Left lung (tissue), 10 donors: ENCODE data around the gene SHISA4. TPM values are rescaled to one million over a fixed set of nuclear protein-coding genes. Genes with fewer than 3 reads are reported as not detected.
A peak's percentile ranks its signal among the peaks of the same experiment; 100 is the strongest.

Experiments used
- ATAC-seq: fragments of 200-7000 bp; cut with Tn5 transposase; one replicate; pipeline ENCODE4 v1.9.1; 2020; ENCODE audit warnings: moderate library complexity
- DNase-seq, 4 donors: peaks; one replicate each; pipeline ENCODE4 v3.0.0-alpha.2; 2013 to 2020
- H3K27ac ChIP-seq, 2 donors: fragments of 200-600 bp; sonication (generic) in 1 of 2; one replicate each; pipeline versions ENCODE4 v1.5.0 to v1.8.0; 2020 to 2021
- H3K27me3 ChIP-seq, 2 donors: fragments of 200-600 bp; sonication (generic) in 1 of 2; one replicate each; pipeline versions ENCODE4 v1.5.0 to v1.8.0; 2020 to 2021
- H3K36me3 ChIP-seq, 2 donors: fragments of 200-600 bp; sonication (generic) in 1 of 2; one replicate each; pipeline versions ENCODE4 v1.5.0 to v1.8.0; 2020 to 2021
- H3K4me1 ChIP-seq, 2 donors: fragments of 200-600 bp; one replicate each; pipeline ENCODE4 v1.8.0; 2021
- H3K4me3 ChIP-seq, 2 donors: fragments of 200-600 bp; sonication (generic) in 1 of 2; one replicate each; pipeline versions ENCODE4 v1.5.0 to v1.8.0; 2020 to 2021; ENCODE audit warnings: mild to moderate bottlenecking in 1 of 2
- H3K9me3 ChIP-seq, 2 donors: fragments of 200-600 bp; sonication (generic) in 1 of 2; one replicate each; pipeline versions ENCODE4 v1.5.0 to v1.8.0; 2020 to 2021
- intact Hi-C, 2 donors: fragments of 100-400 bp; cut with DNase I; formaldehyde crosslinking; loops; one replicate each; pipeline versions ENCODE4 v1.11.2 to v1.14.2; 2022
- polyA plus RNA-seq, 6 donors: library from polyadenylated mRNA; unstranded; fragments of 120-200 nt; gene quantifications; one replicate each; pipeline ENCODE4 v1.2.1, GENCODE V29; 2013; ENCODE audit not compliant: insufficient read length in 6 of 6
- total RNA-seq, 2 donors: library from RNA; stranded (reverse); fragmentation: NEBNext Ultra II Directional; extraction: Animal tissue kit (Norgen Biotek cat#: 25700); gene quantifications; one replicate each; pipeline ENCODE4 v1.2.1, GENCODE V29; 2021
- TF ChIP-seq, protein P1 (sequence below), 2 donors: fragments of 200-600 bp; sonication (generic) in 1 of 2; IDR thresholded peaks; one replicate each; pipeline versions ENCODE4 v1.5.0 to v1.8.0; 2021; ENCODE audit warnings: antibody characterized with exemption in 2 of 2
- donor health status: DM: no; HTN: yes; CAD: no.
- donor health status: DM: no; HTN: no; CAD: no.

SHISA4 gene
- total and polyA plus RNA-seq, 8 donors, result 12.7 to 26.1 (median 19.3) TPM

GRCh38 chr1:201881617-201882016 is 7.1 kb upstream of the SHISA4 start:
- Histone ChIP-seq H3K4me1 (peaks cover 8 to 32% of the 10 kb centered on the region in 2 donors), H3K9me3 (no peaks in the 10 kb centered on the region), H3K4me3 (no peak overlapping the region), H3K27me3 (peaks cover 0 to 5% of the 10 kb centered on the region in 2 donors), H3K27ac (no peak overlapping the region), H3K36me3 (peaks cover 0 to 4% of the 10 kb centered on the region in 2 donors)
- DNase-seq (no peak), ATAC-seq (no peak)
- TF ChIP-seq, protein P1, sequence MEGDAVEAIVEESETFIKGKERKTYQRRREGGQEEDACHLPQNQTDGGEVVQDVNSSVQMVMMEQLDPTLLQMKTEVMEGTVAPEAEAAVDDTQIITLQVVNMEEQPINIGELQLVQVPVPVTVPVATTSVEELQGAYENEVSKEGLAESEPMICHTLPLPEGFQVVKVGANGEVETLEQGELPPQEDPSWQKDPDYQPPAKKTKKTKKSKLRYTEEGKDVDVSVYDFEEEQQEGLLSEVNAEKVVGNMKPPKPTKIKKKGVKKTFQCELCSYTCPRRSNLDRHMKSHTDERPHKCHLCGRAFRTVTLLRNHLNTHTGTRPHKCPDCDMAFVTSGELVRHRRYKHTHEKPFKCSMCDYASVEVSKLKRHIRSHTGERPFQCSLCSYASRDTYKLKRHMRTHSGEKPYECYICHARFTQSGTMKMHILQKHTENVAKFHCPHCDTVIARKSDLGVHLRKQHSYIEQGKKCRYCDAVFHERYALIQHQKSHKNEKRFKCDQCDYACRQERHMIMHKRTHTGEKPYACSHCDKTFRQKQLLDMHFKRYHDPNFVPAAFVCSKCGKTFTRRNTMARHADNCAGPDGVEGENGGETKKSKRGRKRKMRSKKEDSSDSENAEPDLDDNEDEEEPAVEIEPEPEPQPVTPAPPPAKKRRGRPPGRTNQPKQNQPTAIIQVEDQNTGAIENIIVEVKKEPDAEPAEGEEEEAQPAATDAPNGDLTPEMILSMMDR (IDR thresholded peaks at IDR 0.05), result no peak
- intact Hi-C loops, result loop anchor here (5.0 to 10.0 kb wide), 2 partner anchors 93 to 96 kb away; no protein-coding TSS in a partner anchor

DNA sequence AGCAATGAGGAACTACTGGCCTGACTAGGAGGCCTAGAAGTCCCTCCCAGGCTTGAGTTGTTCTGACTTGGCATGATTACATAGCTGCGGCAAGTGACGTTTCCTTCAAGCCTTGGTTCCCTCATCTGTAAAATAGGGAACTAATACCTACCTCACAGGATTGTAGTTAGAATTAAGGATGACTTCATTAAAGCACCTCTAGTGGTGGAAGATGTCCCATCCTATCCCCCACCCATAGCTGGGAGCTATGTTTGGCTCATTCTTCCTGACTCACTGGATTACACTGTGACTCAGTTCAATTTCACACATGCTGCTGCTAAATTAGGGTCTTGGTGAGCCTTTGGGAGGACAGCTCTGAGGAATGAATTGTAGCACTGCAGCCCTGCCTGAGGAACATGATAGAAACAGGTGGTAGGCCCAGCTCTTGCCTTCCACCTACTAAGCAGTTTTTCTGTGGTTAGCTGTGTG is 6.0 kb upstream of the SHISA4 start:
- no peaks in the 10 kb centered on the region for H3K36me3 ChIP-seq
- intact Hi-C loops, result loop anchor here (5.0 to 10.0 kb wide), 2 partner anchors 92 to 95 kb away; no protein-coding TSS in a partner anchor
- no peaks in the 10 kb centered on the region for H3K9me3 ChIP-seq
- TF ChIP-seq, protein P1 (IDR thresholded peaks at IDR 0.05), result no peak
- peaks cover 0 to 16% of the 10 kb centered on the region in 2 donors for H3K27me3 ChIP-seq
- H3K4me1 ChIP-seq, result peaks cover 8 to 32% of the 10 kb centered on the region in 2 donors
- H3K4me3 ChIP-seq, result no peak overlapping the region
- ATAC-seq (peak; percentile 22), DNase-seq (peak in 1 of 4 donors; percentile 67)
- H3K27ac ChIP-seq, result peak overlapping the region in 1 of 2 donors; percentile 45

DNA sequence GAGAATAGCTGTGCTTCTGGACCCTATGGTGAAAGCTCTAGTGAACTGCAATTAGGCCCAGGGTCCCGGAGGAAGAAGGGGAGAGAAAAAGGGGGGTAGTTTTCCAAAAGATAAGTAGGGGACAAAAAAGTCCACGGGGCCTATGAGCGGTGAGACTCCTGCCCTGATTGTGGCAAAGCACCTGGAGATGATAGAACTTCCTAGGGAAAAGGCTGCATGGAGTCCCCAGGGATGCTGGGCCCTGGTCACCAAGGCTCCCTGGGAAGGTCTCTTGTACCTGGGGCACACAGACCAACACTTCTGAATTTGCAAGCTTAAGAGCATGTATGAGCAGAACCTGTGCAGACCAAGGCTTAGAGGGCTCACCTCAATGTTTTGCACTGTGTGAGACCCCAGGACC is 5.4 kb upstream of the SHISA4 start:
- Histone ChIP-seq H3K4me1 (peaks cover 12 to 35% of the 10 kb centered on the region in 2 donors), H3K36me3 (no peaks in the 10 kb centered on the region), H3K9me3 (no peaks in the 10 kb centered on the region), H3K27me3 (peaks cover 0 to 22% of the 10 kb centered on the region in 2 donors), H3K27ac (no peak overlapping the region), H3K4me3 (no peak overlapping the region)
- ATAC-seq (no peak), DNase-seq (no peak)
- TF ChIP-seq, protein P1 (IDR thresholded peaks at IDR 0.05), result no peak
- intact Hi-C loops, result loop anchor here (5.0 to 10.0 kb wide), 2 partner anchors 92 to 94 kb away; no protein-coding TSS in a partner anchor

GRCh38 chr1:201883786-201884185 is 4.9 kb upstream of the SHISA4 start:
- intact Hi-C loops, result loop anchor here (5.0 to 10.0 kb wide), 2 partner anchors 91 to 94 kb away; no protein-coding TSS in a partner anchor
- H3K27ac ChIP-seq, result no peak overlapping the region
- H3K9me3 ChIP-seq, result no peaks in the 10 kb centered on the region
- DNase-seq (no peak), ATAC-seq (no peak)
- TF ChIP-seq, protein P1 (IDR thresholded peaks at IDR 0.05), result no peak
- H3K4me3 ChIP-seq, result no peak overlapping the region
- H3K36me3 ChIP-seq, result no peaks in the 10 kb centered on the region
- peaks cover 0 to 27% of the 10 kb centered on the region in 2 donors for H3K27me3 ChIP-seq
- H3K4me1 ChIP-seq, result peaks cover 12 to 39% of the 10 kb centered on the region in 2 donors

GRCh38 chr1:201884425-201884824 is 4.3 kb upstream of the SHISA4 start:
- Histone ChIP-seq H3K36me3 (no peaks in the 10 kb centered on the region), H3K9me3 (no peaks in the 10 kb centered on the region), H3K27ac (no peak overlapping the region), H3K4me3 (no peak overlapping the region), H3K4me1 (peaks cover 17 to 45% of the 10 kb centered on the region in 2 donors), H3K27me3 (peaks cover 0 to 33% of the 10 kb centered on the region in 2 donors)
- DNase-seq (no peak), ATAC-seq (no peak)
- intact Hi-C loops, result loop anchor here (5.0 to 10.0 kb wide), 2 partner anchors 90 to 93 kb away; no protein-coding TSS in a partner anchor
- TF ChIP-seq, protein P1 (IDR thresholded peaks at IDR 0.05), result no peak
